Raji (cell line): ENCODE data around the gene TNFRSF13B.

Source experiments
- POLR2A ChIP-seq: IDR thresholded peaks from 2 replicates; pipeline ENCODE4 v1.6.1; 2011; ENCODE audit warnings: low read depth, low read length, control low read depth; ENCODE audit not compliant: insufficient read depth

The TNFRSF13B gene

DNA sequence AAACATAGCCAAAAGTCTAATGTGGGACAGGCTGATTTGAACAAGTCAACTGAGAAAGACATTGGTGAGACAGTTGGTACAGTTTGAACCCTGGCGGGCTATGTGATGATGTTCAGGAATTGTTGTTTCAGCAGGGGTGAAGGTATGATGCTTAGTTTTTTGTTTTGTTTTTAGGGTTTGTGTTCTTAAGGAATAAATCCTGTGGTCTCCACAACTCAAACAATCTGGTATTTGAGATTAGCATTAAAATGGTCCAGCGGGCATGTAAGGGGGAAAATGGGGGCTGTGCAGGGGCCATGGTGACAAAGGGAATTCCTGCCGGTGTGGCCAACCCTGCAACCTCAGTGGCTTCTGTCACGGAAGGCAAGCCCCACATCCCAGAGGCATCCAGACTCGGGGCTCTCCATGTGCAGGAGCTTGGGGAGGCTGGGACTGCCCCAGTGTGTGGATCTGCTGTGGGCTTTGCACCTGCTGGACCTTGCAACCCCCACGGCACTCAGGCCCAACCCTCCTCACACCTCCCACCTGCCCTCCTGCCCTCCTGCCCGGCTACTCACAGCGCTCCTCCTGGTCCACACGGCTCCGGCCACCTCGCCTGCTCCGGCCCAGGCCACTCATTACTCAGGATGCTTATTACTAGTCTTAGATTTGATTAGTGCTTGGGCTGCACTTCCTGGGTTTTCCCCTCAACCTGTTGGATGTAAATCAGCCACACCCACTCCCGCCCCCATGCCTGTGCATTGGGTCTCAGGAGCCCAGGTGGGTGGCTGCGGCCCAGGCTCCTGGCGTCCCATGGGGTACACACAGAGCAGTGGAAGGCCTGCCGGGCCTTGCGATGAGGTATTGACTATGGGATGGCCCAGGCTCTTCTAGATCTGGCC lies at the start of gene TNFRSF13B:
TNFRSF13B (minus strand) TSS at position 661 of the 881 bp plus-strand sequence; CDS start at position 618, 43 bp downstream.
- peak; percentile 57 for TF ChIP-seq POLR2A

GRCh38 chr17:17021194-17021863 lies 49.4 kb upstream of the TNFRSF13B start:
- TF ChIP-seq POLR2A: no peak

GRCh38 chr17:17020821-17021193 lies 48.9 kb upstream of the TNFRSF13B start:
- no peak for TF ChIP-seq POLR2A

GRCh38 chr17:17019891-17020456 lies 48.1 kb upstream of the TNFRSF13B start:
- no peak for TF ChIP-seq POLR2A

DNA sequence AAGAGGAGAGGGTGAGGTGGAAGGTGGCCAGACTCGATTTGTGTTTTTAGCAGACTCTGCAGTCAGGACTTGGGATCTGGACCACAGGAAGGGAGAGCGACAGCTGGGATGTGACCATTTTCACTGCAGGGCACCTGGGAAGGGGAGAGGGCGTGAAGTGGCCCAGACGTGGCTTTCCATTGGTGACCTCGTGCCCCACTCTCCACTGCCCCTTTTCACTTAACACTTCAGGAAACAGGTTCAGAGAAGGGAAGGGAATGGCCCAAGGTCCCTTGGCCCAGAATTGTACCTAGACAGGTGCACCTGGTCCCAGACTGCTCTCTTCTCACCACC lies 47.5 kb upstream of the TNFRSF13B start:
- TF ChIP-seq POLR2A: no peak

GRCh38 chr17:17018612-17019429 lies 46.9 kb upstream of the TNFRSF13B start:
- TF ChIP-seq POLR2A: no peak

GRCh38 chr17:17018021-17018441 lies 46.1 kb upstream of the TNFRSF13B start:
- TF ChIP-seq POLR2A: no peak

- no peak for TF ChIP-seq POLR2A
These were observed 45.6 kb upstream of the TNFRSF13B start for GRCh38 chr17:17017343-17018014.

- no peak for TF ChIP-seq POLR2A
These were observed 43.3 kb upstream of the TNFRSF13B start for GRCh38 chr17:17015230-17015629.

DNA sequence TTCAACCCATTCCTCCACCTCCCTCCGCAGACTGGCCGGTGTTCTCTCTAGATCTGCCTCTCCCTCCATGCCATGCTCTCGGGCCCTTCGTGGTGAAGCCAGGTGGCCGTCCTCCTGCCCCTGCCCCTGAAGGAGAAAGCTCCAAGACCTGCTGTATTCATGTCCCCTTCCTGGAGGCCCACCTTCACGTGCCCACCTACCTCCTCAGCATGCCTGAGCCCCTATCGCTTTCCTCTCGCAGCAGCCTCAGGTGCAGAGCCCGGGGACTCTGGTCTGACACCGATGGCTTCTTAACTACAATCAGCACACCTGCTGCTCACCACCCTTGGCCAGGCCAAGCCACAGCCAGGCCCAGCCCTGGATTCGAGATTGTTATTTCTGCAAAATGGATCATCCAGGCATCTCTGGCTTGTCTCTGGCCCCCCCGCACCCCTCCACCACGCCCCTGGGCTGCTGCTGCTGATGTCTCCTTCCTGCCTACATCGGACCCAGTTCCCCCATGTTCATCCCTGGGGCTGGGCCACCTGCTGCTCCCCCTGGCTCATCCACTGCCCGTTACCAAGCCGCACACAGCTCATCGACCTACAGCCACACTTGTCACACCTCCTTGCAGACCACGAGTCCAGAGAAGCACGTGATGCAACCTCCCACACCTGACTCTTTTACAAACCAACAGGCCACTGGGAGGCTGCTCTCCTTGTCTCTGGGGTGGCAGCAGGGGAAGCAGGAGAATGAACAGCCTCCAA lies 32.5 kb upstream of the TNFRSF13B start:
- TF ChIP-seq POLR2A: no peak

- TF ChIP-seq POLR2A: no peak
These were observed 30.1 kb upstream of the TNFRSF13B start for GRCh38 chr17:17001874-17002520.

- TF ChIP-seq POLR2A: no peak
These were observed 29.3 kb upstream of the TNFRSF13B start for GRCh38 chr17:17001076-17001777.

GRCh38 chr17:16999931-17000625 lies 28.2 kb upstream of the TNFRSF13B start:
- TF ChIP-seq POLR2A: no peak
